H1 (cell line): ENCODE data around the gene FGF18. TPM values are rescaled to one million over a fixed set of nuclear protein-coding genes. Genes with fewer than 3 reads are reported as not detected.

ENCODE experiments used
- CBX8 ChIP-seq: fragments of 300-800, 300-1000 bp; sonication (generic); IDR thresholded peaks from 2 replicates; pipeline ENCODE4 v1.7.1; 2016; ENCODE audit warnings: low read depth, low read length, borderline replicate concordance
- CHD2 ChIP-seq: IDR thresholded peaks from 2 replicates; pipeline ENCODE4 v1.6.1; 2012; ENCODE audit warnings: low read length, improper control_type of control experiment
- CREB1 ChIP-seq: IDR thresholded peaks from 2 replicates; pipeline ENCODE4 v1.6.1; 2012; ENCODE audit warnings: inconsistent platforms
- GTF2F1 ChIP-seq: IDR thresholded peaks from 2 replicates; pipeline ENCODE4 v1.6.1; 2012; ENCODE audit warnings: low read depth, low read length, improper control_type of control experiment, borderline replicate concordance
- HDAC6 ChIP-seq: IDR thresholded peaks from one replicate; pipeline ENCODE4 v1.7.1; 2012; ENCODE audit warnings: low read depth, mild to moderate bottlenecking, inconsistent platforms, low read length, moderate library complexity
- NANOG ChIP-seq: IDR thresholded peaks from 2 replicates; pipeline ENCODE4 v1.6.1; 2011; ENCODE audit warnings: low read length, low read depth, mild to moderate bottlenecking, inconsistent platforms; ENCODE audit not compliant: insufficient read depth, poor library complexity, severe bottlenecking
- RBBP5 ChIP-seq: IDR thresholded peaks from 2 replicates; pipeline ENCODE4 v1.7.1; 2012; ENCODE audit warnings: low read depth, mild to moderate bottlenecking, inconsistent platforms, low read length, moderate library complexity, borderline replicate concordance
- SP2 ChIP-seq: IDR thresholded peaks from 2 replicates; pipeline ENCODE4 v1.6.1; 2012; ENCODE audit warnings: mild to moderate bottlenecking, low read length, inconsistent platforms
- SRF ChIP-seq: IDR thresholded peaks from 2 replicates; pipeline ENCODE4 v1.6.1; 2011; ENCODE audit warnings: mild to moderate bottlenecking, low read depth, low read length, moderate library complexity
- polyA plus RNA-seq, 7 experiments: library from polyadenylated mRNA; depleted of rRNA in 3 of 7; stranded (reverse) in 5 of 7; unstranded in 2 of 7; fragments of >200 nt in 5 of 7; fragments of 200-250 nt in 2 of 7; gene quantifications; 1 replicate in 5 of 7; 2 replicates in 1 of 7; 4 replicates in 1 of 7; pipeline versions ENCODE4 v1.2.1 to v1.2.3, GENCODE V29; 2011 to 2013; ENCODE audit warnings: missing spikeins in 2 of 7, mixed read lengths in 2 of 7
- total RNA-seq: library from RNA; stranded (reverse); fragmentation: NEBNext Ultra II Directional; extraction: Animal tissue kit (Norgen Biotek cat#: 25700); gene quantifications from 2 replicates; pipeline ENCODE4 v1.2.1, GENCODE V29; 2021
- TF ChIP-seq, protein P1 (sequence below): fragments of 300-600 bp; sonication (generic); IDR thresholded peaks from 2 replicates; pipeline ENCODE4 v1.7.1; 2012; ENCODE audit warnings: low read length, moderate library complexity, mild to moderate bottlenecking, inconsistent platforms; ENCODE audit not compliant: insufficient replicate concordance

FGF18 gene
- total and polyA plus RNA-seq, 2 of the 8 experiments (the other 6 are each of a cell fraction or from before 2014, with no cell fraction given) = 0.54 to 1.3 TPM

DNA sequence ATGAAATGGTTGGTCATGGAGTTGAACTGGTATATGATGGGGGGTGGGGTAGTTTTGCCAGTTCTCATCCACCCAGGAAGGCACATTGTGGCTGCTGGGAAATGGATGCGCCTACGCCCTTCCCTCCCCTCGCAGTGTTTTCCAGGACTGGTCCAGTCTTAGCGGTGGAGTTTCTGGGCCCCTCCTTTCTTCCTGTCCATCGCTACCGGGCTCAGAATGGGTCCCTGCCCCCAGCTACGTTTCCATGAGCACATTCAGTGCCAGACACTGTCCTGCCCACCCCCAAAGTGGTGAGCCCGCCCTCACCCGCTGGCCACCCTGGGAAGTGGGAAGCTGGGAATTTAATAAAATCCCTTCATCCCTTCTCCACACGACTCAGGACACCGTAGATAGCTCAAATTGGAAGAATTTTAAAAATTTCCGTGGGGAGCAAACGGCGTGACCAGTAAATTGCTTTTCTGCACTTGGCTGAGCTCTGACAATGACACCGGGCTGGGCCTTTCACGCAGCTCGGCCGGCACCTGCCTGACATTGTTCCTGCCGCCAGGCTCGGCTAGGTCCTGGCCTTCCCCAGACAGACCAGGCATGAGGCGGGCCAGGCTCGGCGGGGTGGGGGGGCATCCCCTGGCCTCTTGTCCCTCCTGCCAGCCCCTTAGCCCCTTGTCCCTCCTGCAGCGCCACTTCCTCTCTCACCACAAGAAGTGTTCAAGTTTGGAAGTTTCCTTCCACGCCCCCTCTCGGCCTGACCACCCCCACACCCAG lies 3.6 kb downstream of the FGF18 start (continued):
- TF ChIP-seq, protein P1, sequence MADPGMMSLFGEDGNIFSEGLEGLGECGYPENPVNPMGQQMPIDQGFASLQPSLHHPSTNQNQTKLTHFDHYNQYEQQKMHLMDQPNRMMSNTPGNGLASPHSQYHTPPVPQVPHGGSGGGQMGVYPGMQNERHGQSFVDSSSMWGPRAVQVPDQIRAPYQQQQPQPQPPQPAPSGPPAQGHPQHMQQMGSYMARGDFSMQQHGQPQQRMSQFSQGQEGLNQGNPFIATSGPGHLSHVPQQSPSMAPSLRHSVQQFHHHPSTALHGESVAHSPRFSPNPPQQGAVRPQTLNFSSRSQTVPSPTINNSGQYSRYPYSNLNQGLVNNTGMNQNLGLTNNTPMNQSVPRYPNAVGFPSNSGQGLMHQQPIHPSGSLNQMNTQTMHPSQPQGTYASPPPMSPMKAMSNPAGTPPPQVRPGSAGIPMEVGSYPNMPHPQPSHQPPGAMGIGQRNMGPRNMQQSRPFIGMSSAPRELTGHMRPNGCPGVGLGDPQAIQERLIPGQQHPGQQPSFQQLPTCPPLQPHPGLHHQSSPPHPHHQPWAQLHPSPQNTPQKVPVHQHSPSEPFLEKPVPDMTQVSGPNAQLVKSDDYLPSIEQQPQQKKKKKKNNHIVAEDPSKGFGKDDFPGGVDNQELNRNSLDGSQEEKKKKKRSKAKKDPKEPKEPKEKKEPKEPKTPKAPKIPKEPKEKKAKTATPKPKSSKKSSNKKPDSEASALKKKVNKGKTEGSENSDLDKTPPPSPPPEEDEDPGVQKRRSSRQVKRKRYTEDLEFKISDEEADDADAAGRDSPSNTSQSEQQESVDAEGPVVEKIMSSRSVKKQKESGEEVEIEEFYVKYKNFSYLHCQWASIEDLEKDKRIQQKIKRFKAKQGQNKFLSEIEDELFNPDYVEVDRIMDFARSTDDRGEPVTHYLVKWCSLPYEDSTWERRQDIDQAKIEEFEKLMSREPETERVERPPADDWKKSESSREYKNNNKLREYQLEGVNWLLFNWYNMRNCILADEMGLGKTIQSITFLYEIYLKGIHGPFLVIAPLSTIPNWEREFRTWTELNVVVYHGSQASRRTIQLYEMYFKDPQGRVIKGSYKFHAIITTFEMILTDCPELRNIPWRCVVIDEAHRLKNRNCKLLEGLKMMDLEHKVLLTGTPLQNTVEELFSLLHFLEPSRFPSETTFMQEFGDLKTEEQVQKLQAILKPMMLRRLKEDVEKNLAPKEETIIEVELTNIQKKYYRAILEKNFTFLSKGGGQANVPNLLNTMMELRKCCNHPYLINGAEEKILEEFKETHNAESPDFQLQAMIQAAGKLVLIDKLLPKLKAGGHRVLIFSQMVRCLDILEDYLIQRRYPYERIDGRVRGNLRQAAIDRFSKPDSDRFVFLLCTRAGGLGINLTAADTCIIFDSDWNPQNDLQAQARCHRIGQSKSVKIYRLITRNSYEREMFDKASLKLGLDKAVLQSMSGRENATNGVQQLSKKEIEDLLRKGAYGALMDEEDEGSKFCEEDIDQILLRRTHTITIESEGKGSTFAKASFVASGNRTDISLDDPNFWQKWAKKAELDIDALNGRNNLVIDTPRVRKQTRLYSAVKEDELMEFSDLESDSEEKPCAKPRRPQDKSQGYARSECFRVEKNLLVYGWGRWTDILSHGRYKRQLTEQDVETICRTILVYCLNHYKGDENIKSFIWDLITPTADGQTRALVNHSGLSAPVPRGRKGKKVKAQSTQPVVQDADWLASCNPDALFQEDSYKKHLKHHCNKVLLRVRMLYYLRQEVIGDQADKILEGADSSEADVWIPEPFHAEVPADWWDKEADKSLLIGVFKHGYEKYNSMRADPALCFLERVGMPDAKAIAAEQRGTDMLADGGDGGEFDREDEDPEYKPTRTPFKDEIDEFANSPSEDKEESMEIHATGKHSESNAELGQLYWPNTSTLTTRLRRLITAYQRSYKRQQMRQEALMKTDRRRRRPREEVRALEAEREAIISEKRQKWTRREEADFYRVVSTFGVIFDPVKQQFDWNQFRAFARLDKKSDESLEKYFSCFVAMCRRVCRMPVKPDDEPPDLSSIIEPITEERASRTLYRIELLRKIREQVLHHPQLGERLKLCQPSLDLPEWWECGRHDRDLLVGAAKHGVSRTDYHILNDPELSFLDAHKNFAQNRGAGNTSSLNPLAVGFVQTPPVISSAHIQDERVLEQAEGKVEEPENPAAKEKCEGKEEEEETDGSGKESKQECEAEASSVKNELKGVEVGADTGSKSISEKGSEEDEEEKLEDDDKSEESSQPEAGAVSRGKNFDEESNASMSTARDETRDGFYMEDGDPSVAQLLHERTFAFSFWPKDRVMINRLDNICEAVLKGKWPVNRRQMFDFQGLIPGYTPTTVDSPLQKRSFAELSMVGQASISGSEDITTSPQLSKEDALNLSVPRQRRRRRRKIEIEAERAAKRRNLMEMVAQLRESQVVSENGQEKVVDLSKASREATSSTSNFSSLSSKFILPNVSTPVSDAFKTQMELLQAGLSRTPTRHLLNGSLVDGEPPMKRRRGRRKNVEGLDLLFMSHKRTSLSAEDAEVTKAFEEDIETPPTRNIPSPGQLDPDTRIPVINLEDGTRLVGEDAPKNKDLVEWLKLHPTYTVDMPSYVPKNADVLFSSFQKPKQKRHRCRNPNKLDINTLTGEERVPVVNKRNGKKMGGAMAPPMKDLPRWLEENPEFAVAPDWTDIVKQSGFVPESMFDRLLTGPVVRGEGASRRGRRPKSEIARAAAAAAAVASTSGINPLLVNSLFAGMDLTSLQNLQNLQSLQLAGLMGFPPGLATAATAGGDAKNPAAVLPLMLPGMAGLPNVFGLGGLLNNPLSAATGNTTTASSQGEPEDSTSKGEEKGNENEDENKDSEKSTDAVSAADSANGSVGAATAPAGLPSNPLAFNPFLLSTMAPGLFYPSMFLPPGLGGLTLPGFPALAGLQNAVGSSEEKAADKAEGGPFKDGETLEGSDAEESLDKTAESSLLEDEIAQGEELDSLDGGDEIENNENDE = no peak
- TF ChIP-seq CREB1 = no peak
- TF ChIP-seq NANOG = no peak
- TF ChIP-seq HDAC6 = no peak
- no peak for TF ChIP-seq CBX8
- no peak for TF ChIP-seq RBBP5
- no peak for TF ChIP-seq CHD2
- TF ChIP-seq SRF = no peak
- no peak for TF ChIP-seq GTF2F1
- TF ChIP-seq SP2 = no peak
